ENCODE measurements around the gene LDHD.

LDHD gene

DNA sequence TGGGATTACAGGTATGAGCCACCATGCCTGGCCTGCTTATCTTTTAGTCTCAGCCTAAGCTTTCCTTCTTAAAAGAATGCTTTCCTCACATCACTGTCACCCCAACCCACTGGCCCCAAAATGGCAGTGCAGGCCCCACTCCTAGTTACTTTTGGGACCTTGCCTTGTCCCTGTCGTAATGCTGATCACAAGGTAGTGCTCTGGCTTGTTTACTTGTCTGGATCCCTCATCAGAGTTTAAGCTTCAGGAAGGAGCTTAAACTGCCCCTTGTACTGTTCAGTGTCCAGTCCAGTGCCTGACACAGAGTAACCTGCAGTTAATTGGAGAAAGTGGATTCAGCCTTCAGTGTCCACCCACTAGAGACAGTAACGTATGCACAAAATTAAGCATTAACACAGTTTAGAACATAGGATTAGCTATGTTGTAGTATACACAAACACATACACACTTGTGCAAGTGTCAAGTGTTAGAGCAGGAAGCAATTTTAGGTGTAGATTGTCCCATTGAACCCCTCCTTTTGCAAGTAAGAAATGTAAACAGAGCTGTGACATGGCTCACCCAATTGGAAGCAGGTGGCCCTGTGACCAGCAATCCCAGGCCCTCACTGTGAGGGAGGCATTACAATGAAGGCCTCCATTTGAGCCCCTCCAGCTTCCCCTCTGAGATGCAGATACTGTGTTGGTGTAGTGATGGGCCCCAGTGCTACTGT, 44.2 kb downstream of the LDHD start:
- TF ChIP-seq ZNF274 (IDR thresholded peaks at IDR 0.05; ENCODE audit: low read depth, low read length): no peak

GRCh38 chr16:75071621-75072020, 45.0 kb downstream of the LDHD start:
- TF ChIP-seq ZNF274 (IDR thresholded peaks at IDR 0.05; ENCODE audit: low read depth, low read length): no peak
- no peak overlapping the region for H3K4me3 ChIP-seq (ENCODE audit: low read length)

More for the DNA sequence above, 44.2 kb downstream of the LDHD start:
- no peak overlapping the region for H3K4me3 ChIP-seq (ENCODE audit: low read length)

DNA sequence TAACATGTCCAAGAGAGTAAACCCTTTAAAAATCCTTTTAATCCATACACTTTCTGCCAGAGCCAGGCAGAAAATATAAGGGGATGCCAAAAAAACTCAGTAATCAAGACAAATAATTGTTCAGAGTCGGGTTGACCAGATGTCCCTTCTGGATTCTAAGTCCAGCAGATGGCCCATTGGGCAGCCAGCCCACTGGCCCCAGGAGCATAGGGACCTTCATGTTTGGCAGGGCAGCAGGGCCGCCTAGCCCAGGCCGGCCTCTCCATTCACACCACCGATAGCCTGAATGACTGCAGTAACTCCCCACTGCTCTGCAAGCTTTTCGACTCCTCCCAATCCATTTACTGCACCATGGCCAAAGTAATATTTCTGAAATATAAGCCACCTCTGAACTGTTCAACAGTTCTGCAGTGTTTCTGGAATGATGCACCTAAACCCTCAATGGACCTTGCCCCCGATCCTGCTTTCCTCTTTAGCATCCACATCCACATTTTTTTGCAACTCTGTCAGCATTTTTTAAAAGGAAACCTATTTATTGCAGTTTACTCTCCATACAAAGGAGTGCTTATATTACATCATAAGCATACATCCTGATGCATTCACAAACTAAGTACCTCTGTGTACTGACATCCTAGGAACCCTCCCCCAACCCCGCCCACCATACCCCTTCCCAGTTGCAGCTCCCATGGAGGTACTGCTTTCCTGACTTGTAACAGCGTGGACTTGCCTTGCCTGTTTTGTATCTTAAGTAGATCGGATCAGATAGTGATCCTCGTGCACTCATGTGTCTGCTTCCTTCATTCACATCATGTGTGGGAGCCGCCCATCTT, 46.4 kb downstream of the LDHD start:
- TF ChIP-seq ZNF274 (IDR thresholded peaks at IDR 0.05; ENCODE audit: low read depth, low read length): no peak
- no peak overlapping the region for H3K4me3 ChIP-seq (ENCODE audit: low read length)

DNA sequence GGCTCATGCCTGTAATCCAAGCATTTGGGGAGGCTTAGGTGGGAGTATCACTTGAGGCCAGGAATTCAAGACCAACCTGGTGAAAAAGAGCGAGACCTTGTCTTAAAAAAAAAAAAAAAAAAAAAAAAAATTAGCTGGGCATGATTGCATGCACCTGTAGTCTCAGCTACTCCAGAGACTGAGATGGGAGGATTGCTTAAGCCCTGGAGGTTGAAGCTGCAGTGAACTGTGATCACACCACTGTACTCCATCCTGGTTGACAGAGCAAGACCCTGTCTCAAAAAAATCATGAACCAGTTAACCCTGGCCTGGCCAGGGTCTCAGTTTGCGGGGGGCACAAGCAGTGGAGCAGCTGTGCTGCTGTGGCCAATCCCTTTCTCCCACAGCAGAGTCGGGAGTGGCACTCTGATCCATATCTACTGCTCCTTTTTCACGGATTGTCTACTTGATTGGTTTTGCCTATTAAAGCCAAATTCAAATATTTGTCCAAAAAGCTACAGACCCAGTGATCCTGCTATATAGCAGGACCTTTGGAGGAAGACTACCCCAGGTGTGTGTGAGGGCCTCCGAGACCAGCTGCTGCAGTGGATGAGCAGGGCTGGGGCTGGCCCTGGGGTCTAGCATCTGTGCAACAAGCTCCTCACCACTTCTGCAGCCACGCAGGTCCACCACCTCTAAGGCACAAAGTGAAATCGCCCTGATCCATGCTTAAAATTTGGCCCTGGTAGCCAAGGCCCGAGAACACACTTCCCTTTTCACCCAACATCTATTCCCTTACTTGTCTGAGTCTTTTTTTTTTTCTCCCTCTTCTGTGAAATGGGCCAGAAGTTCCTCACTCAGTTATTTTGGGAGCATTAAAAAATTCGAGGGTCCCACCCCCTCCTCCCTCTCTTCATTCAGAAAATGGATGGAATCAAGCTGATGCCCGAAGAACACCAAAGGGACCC, 48.2 kb downstream of the LDHD start:
- H3K4me3 ChIP-seq (ENCODE audit: low read length): no peak overlapping the region
- TF ChIP-seq ZNF274 (IDR thresholded peaks at IDR 0.05; ENCODE audit: low read depth, low read length): no peak

GRCh38 chr16:75066861-75067447, 49.6 kb downstream of the LDHD start:
- TF ChIP-seq ZNF274 (IDR thresholded peaks at IDR 0.05; ENCODE audit: low read depth, low read length): no peak
- no peak overlapping the region for H3K4me3 ChIP-seq (ENCODE audit: low read length)

DNA sequence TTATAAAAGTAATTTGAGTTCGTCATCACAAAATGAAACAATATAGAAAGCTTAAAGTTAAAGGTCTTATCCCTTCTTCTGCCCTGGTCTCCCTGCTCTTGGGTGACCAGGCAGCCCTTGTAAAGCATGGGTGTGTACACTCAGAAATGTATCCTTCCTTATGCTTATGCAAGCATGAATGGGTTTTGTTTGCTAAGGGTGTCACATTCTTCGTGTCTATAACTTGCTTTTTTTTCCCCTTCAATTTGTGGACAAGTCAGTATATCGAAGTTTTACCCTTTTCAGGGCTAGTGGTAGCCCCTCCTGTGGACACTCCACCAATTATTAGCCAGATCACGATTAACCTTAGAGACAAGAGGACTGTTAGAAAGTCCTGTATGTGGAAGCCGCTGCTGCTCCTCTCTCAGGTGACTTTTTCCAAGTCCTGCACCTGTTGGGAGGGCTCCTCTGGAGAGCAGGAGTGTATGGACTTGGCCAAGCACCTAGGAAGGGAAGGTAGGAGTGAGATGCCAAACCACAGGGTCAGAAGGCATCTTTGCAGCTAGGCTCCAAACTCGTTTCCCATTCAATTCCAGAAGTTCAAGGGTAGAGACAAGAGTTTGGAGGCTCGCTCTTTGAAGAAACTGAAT, 50.9 kb downstream of the LDHD start:
- no peak for TF ChIP-seq ZNF274 (IDR thresholded peaks at IDR 0.05; ENCODE audit: low read depth, low read length)
- no peak overlapping the region for H3K4me3 ChIP-seq (ENCODE audit: low read length)

- no peak for TF ChIP-seq ZNF274 (IDR thresholded peaks at IDR 0.05; ENCODE audit: low read depth, low read length)
Observed at GRCh38 chr16:75065149-75065505, 51.5 kb downstream of the LDHD start.

DNA sequence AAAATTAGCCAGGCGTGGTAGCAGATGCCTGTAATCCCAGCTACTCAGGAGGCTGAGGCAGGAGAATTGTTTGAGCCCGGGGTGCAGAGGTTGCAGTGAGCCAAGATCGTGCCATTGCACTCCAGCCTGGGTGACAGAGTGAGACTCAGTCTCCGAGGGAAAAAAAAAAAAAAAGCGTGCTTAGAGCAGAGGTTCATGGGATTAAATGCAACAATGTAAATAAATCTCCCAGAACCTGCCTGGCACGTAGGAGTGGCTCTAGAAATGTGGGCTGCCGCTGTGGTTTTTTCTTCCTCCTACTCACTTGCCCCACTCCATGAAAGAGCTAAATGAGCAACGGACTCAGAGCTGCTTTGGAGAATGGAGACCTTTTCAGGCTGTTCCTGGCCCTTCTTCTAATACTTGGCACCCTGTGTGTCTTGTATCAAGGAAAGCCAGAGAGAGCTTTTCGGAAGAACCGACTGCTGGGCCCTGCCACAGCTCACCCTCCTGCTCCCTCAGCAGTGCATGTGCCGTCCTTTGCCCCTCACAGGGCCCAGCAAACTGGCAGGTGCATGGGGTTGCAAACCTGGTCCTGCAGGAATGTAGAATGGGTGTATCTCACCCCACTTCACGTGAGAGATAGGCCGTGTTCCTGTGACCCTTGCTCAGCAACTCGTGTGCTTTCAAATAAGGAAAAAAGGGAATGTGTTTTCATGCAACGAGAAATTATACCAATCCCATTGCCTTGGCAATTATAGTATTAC, 52.0 kb downstream of the LDHD start:
- no peak for TF ChIP-seq ZNF274 (IDR thresholded peaks at IDR 0.05; ENCODE audit: low read depth, low read length)
- peak overlapping the region; percentile 6; the same call in 1 of the 2 replicates for H3K4me3 ChIP-seq (ENCODE audit: low read length)

More at GRCh38 chr16:75065149-75065505, 51.5 kb downstream of the LDHD start:
- H3K4me3 ChIP-seq (ENCODE audit: low read length): no peak overlapping the region

GRCh38 chr16:75063549-75064088, 53.0 kb downstream of the LDHD start:
- TF ChIP-seq ZNF274 (IDR thresholded peaks at IDR 0.05; ENCODE audit: low read depth, low read length): no peak
- no peak overlapping the region for H3K4me3 ChIP-seq (ENCODE audit: low read length)

DNA sequence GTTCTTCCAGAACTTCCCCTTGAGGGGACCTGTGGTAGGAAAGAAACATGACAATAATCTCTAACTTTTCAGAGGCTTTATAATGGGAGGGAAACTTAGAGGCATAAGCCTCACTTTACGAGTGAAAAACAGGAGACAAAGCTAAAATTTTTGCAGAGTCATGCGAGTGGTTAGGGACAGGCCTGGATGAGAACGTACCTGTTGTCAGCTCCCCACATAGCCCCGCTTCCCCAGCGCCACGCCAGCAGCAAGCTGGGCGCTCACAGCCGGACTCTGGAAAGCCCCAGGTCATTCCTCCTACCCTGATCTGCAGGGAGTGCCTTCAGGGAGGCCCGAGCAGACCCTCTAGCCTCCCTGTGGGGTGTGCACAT, 53.6 kb downstream of the LDHD start:
- H3K4me3 ChIP-seq (ENCODE audit: low read length): no peak overlapping the region
- TF ChIP-seq ZNF274 (IDR thresholded peaks at IDR 0.05; ENCODE audit: low read depth, low read length): no peak

DNA sequence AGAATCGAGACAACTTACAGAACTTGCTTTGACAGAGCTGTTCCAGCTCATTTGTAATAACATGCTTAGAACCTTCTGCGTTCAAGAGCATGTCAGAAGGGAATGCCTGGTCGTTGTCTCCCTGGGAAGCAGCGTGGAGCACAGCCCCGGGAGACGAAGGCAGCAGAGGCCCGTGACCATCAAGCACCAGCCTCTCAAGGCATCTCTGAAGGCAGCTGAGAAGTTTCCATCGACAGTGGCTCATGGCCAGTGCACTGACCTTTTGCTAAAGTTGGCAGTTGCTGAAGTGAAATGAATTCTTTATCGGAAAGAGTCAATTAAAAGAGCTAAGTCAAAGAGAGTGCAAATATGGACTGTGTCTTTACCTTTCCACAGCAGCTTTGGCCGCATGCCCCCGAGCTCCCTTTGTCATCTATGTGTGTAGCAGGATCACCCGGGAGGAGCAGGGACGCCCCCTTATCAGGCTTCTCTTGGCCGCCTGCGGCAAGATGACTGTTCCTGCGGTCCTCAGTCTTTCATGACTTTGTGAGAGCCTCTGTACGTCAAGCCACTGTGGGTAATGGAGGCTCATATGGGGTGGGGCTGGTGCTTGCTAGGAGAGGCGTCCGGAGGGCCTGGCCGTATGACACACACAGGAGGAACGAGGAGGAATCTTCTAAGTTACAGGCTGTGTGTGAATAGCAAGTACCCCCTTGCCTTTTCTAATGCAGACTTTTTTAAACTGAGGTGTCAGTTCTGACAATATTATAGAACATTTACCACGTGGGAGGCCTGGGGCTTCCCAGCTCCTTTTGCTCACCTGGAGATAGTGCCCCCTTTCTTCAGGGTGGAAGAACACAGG, 54.2 kb downstream of the LDHD start:
- TF ChIP-seq ZNF274 (IDR thresholded peaks at IDR 0.05; ENCODE audit: low read depth, low read length): no peak
- H3K4me3 ChIP-seq (ENCODE audit: low read length): no peak overlapping the region

Data from GM08714 (cell line).